Mesendoderm (in vitro differentiated cells): ENCODE measurements around the gene TENM4.
A peak's percentile ranks its signal among the peaks of the same experiment; 100 is the strongest.

ENCODE experiments used
- DNase-seq: peaks from one replicate; pipeline ENCODE4 v3.0.0; 2013
- H2AK5ac ChIP-seq: 2 replicates; pipeline ENCODE4 v1.6.1; 2013; ENCODE audit warnings: low read length, inconsistent platforms
- H2BK120ac ChIP-seq: 2 replicates; pipeline ENCODE4 v1.6.1; 2013; ENCODE audit warnings: low read depth, mild to moderate bottlenecking, low read length, moderate library complexity, mixed read lengths
- H2BK15ac ChIP-seq: replicated peaks from 2 replicates; pipeline ENCODE4 v1.6.1; 2013; ENCODE audit warnings: low read depth, mild to moderate bottlenecking, moderate library complexity
- H2BK5ac ChIP-seq: 2 replicates; pipeline ENCODE4 v1.6.1; 2013; ENCODE audit warnings: low read length, inconsistent platforms
- H3K18ac ChIP-seq: 2 replicates; pipeline ENCODE4 v1.6.1; 2013; ENCODE audit warnings: mild to moderate bottlenecking, low read length, mixed read lengths
- H3K23ac ChIP-seq: one replicate; pipeline ENCODE4 v1.6.1; 2013; ENCODE audit warnings: low read length
- H3K27ac ChIP-seq: 2 replicates; pipeline ENCODE4 v1.5.1; 2013; ENCODE audit warnings: low read depth, mild to moderate bottlenecking, inconsistent platforms, low read length, moderate library complexity
- H3K27me3 ChIP-seq: 2 replicates; pipeline ENCODE4 v1.6.1; 2013; ENCODE audit warnings: low read length, control low read depth, mild to moderate bottlenecking, inconsistent platforms; ENCODE audit not compliant: insufficient read depth, poor library complexity
- H3K36me3 ChIP-seq: 2 replicates; pipeline ENCODE4 v1.6.1; 2013; ENCODE audit warnings: low read length, inconsistent platforms; ENCODE audit not compliant: control insufficient read depth, insufficient read depth
- H3K4ac ChIP-seq: one replicate; pipeline ENCODE4 v1.6.1; 2013; ENCODE audit warnings: low read depth, mild to moderate bottlenecking, low read length, moderate library complexity
- H3K4me1 ChIP-seq: 2 replicates; pipeline ENCODE4 v1.6.1; 2013; ENCODE audit warnings: low read depth, low read length, inconsistent platforms; ENCODE audit not compliant: control insufficient read depth
- H3K4me2 ChIP-seq: 2 replicates; pipeline ENCODE4 v1.6.1; 2013; ENCODE audit warnings: low read length
- H3K4me3 ChIP-seq: 2 replicates; pipeline ENCODE4 v1.5.1; 2013; ENCODE audit warnings: mild to moderate bottlenecking, low read length
- H3K56ac ChIP-seq: one replicate; pipeline ENCODE4 v1.6.1; 2013; ENCODE audit warnings: low read length
- H3K79me1 ChIP-seq: 2 replicates; pipeline ENCODE4 v1.6.1; 2013; ENCODE audit warnings: low read length, inconsistent platforms
- H3K79me2 ChIP-seq: 2 replicates; pipeline ENCODE4 v1.6.1; 2013; ENCODE audit warnings: mild to moderate bottlenecking, low read length; ENCODE audit not compliant: control insufficient read depth, insufficient read depth
- H3K9ac ChIP-seq: 2 replicates; pipeline ENCODE4 v1.6.1; 2013; ENCODE audit warnings: low read length, inconsistent platforms
- H4K5ac ChIP-seq: one replicate; pipeline ENCODE4 v1.6.1; 2013; ENCODE audit warnings: low read length
- H4K8ac ChIP-seq: one replicate; pipeline ENCODE4 v1.6.1; 2013; ENCODE audit warnings: low read depth, mild to moderate bottlenecking, control low read depth, low read length, moderate library complexity
- WGBS: extraction: QIAGEN DNeasy Blood & Tissue Kit; methylation state at CpG from one replicate; pipeline ENCODE4 v1.1.7; 2013; ENCODE audit warnings: low lambda C conversion rate, missing lambda C conversion rate; ENCODE audit not compliant: insufficient coverage; ENCODE audit errors: extremely low coverage; 5-methylcytosine and 5-hydroxymethylcytosine counted together

Gene TENM4

GRCh38 chr11:78714539-78714938 is 726.3 kb downstream of the TENM4 start:
- no peaks in the 10 kb centered on the region for H3K36me3 ChIP-seq
- no peak overlapping the region for H3K56ac ChIP-seq
- no peak overlapping the region for H3K23ac ChIP-seq
- no peaks in the 10 kb centered on the region for H3K4me1 ChIP-seq
- no peaks in the 10 kb centered on the region for H3K27me3 ChIP-seq
- no peak overlapping the region for H3K4me2 ChIP-seq
- H3K9ac ChIP-seq: no peak overlapping the region
- H2BK120ac ChIP-seq: no peak overlapping the region
- no peak overlapping the region for H3K18ac ChIP-seq
- no peak overlapping the region for H4K8ac ChIP-seq
- H3K79me2 ChIP-seq: no peaks in the 10 kb centered on the region
- H2BK15ac ChIP-seq: no peak overlapping the region
- H3K4me3 ChIP-seq: no peak overlapping the region
- no peak overlapping the region for H3K27ac ChIP-seq
- WGBS: no CpG with 5 or more reads among the region's 3 CpGs
- H4K5ac ChIP-seq: no peak overlapping the region
- no peaks in the 10 kb centered on the region for H3K79me1 ChIP-seq
- no peak for DNase-seq
- H2BK5ac ChIP-seq: no peak overlapping the region
- H2AK5ac ChIP-seq: no peak overlapping the region
- H3K4ac ChIP-seq: no peak overlapping the region

- Histone ChIP-seq H3K9ac (no peak overlapping the region), H3K4me1 (no peaks in the 10 kb centered on the region), H3K18ac (no peak overlapping the region), H4K5ac (no peak overlapping the region), H3K4ac (no peak overlapping the region), H3K4me3 (no peak overlapping the region), H3K27me3 (no peaks in the 10 kb centered on the region), H2AK5ac (no peak overlapping the region), H2BK5ac (no peak overlapping the region), H3K27ac (no peak overlapping the region), H2BK15ac (no peak overlapping the region), H4K8ac (no peak overlapping the region), H3K79me1 (no peaks in the 10 kb centered on the region), H3K36me3 (no peaks in the 10 kb centered on the region), H2BK120ac (no peak overlapping the region), H3K79me2 (no peaks in the 10 kb centered on the region), H3K23ac (no peak overlapping the region), H3K56ac (no peak overlapping the region), H3K4me2 (no peak overlapping the region)
- DNase-seq: no peak
- no CpG with 5 or more reads among the region's 3 CpGs for WGBS
Measured at GRCh38 chr11:78711735-78712134, 729.1 kb downstream of the TENM4 start.

DNA sequence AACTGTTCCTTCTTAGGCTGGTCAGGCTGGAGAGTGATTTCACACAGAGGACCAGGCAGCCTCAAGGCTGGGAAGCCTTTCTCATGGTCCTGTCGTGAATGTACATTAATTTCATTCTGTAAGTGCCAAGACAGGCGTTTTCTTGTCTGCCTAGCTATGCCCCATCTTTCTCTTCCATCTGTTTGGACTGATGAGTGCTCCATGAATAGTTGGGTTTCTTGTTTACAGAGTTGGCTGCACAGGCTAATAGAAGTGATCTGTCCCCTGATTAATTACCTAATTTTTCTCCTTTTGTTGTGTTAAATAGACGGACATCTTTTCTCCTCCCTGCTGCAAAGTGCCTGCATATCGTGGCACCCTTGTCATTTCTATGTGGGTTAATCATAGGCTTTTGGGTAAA is 730.4 kb downstream of the TENM4 start:
- Histone ChIP-seq H3K36me3 (no peaks in the 10 kb centered on the region), H4K5ac (no peak overlapping the region), H3K27ac (no peak overlapping the region), H3K79me1 (no peaks in the 10 kb centered on the region), H3K4me3 (no peak overlapping the region), H2BK120ac (no peak overlapping the region), H3K4ac (no peak overlapping the region), H3K23ac (no peak overlapping the region), H2BK15ac (no peak overlapping the region), H3K56ac (no peak overlapping the region), H3K9ac (no peak overlapping the region), H4K8ac (no peak overlapping the region), H3K4me1 (no peaks in the 10 kb centered on the region), H3K27me3 (no peaks in the 10 kb centered on the region), H3K18ac (no peak overlapping the region), H2AK5ac (no peak overlapping the region), H3K4me2 (no peak overlapping the region), H3K79me2 (no peaks in the 10 kb centered on the region), H2BK5ac (no peak overlapping the region)
- DNase-seq: no peak
- WGBS: no CpG with 5 or more reads among the region's 4 CpGs

- no peak overlapping the region for H2BK15ac ChIP-seq
- no peak overlapping the region for H3K18ac ChIP-seq
- no CpG with 5 or more reads among the region's 6 CpGs for WGBS
- no peak overlapping the region for H2AK5ac ChIP-seq
- H3K36me3 ChIP-seq: no peaks in the 10 kb centered on the region
- H3K79me1 ChIP-seq: no peaks in the 10 kb centered on the region
- H3K4me2 ChIP-seq: no peak overlapping the region
- H3K23ac ChIP-seq: no peak overlapping the region
- H2BK5ac ChIP-seq: no peak overlapping the region
- no peak overlapping the region for H2BK120ac ChIP-seq
- DNase-seq: peak; percentile 88
- H3K79me2 ChIP-seq: no peaks in the 10 kb centered on the region
- H3K27me3 ChIP-seq: no peaks in the 10 kb centered on the region
- no peak overlapping the region for H3K27ac ChIP-seq
- H4K8ac ChIP-seq: no peak overlapping the region
- H3K56ac ChIP-seq: no peak overlapping the region
- H4K5ac ChIP-seq: no peak overlapping the region
- no peak overlapping the region for H3K4ac ChIP-seq
- no peaks in the 10 kb centered on the region for H3K4me1 ChIP-seq
- H3K4me3 ChIP-seq: no peak overlapping the region
- H3K9ac ChIP-seq: no peak overlapping the region
Measured at GRCh38 chr11:78708388-78708787, 732.4 kb downstream of the TENM4 start.

DNA sequence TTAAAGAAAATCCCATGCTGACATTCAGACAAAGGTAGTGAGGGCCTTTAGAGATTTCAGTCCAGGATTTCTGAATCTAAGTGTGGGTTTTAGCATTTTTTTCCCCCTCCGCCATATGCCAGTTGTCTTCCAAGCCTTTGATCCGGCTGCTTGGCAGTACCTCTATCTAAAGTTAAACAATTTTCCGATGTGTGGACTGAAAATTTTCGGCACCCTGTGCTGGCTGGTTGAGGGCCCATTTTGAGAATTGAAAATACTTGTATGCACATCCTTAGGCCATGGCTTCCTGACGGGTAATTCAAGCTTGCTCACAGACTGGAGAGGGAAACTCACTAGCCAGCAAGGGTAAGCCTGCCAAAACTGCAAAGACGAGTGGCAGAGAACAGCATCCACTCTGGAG is 734.3 kb downstream of the TENM4 start:
- Histone ChIP-seq H3K23ac (no peak overlapping the region), H2AK5ac (no peak overlapping the region), H3K79me1 (no peaks in the 10 kb centered on the region), H2BK5ac (no peak overlapping the region), H3K4ac (no peak overlapping the region), H3K36me3 (peaks cover 2% of the 10 kb centered on the region), H3K9ac (no peak overlapping the region), H3K4me1 (no peaks in the 10 kb centered on the region), H4K8ac (no peak overlapping the region), H3K27ac (no peak overlapping the region), H3K56ac (no peak overlapping the region), H3K79me2 (no peaks in the 10 kb centered on the region), H2BK15ac (no peak overlapping the region), H4K5ac (no peak overlapping the region), H3K4me2 (no peak overlapping the region), H3K27me3 (no peaks in the 10 kb centered on the region), H3K18ac (no peak overlapping the region), H2BK120ac (no peak overlapping the region), H3K4me3 (no peak overlapping the region)
- WGBS: no CpG with 5 or more reads among the region's 6 CpGs
- no peak for DNase-seq

- Histone ChIP-seq H3K56ac (no peak overlapping the region), H3K4me3 (no peak overlapping the region), H3K4ac (no peak overlapping the region), H3K18ac (no peak overlapping the region), H3K9ac (no peak overlapping the region), H4K5ac (no peak overlapping the region), H2BK5ac (no peak overlapping the region), H3K79me2 (no peaks in the 10 kb centered on the region), H3K27ac (no peak overlapping the region), H3K23ac (no peak overlapping the region), H3K4me1 (no peaks in the 10 kb centered on the region), H4K8ac (no peak overlapping the region), H3K4me2 (no peak overlapping the region), H3K27me3 (no peaks in the 10 kb centered on the region), H2AK5ac (no peak overlapping the region), H3K79me1 (no peaks in the 10 kb centered on the region), H2BK120ac (no peak overlapping the region), H2BK15ac (no peak overlapping the region), H3K36me3 (peaks cover 3% of the 10 kb centered on the region)
- no peak for DNase-seq
- WGBS: no CpG with 5 or more reads among the region's 8 CpGs
Measured at GRCh38 chr11:78704811-78705210, 736.0 kb downstream of the TENM4 start.
